ENCODE data around the gene DGCR6.
"Not testable (repeated sequence)": the region's sequence is repeated elsewhere in the genome, so short reads cannot be mapped to it uniquely, and the experiment has no call there.

DGCR6 gene

DNA sequence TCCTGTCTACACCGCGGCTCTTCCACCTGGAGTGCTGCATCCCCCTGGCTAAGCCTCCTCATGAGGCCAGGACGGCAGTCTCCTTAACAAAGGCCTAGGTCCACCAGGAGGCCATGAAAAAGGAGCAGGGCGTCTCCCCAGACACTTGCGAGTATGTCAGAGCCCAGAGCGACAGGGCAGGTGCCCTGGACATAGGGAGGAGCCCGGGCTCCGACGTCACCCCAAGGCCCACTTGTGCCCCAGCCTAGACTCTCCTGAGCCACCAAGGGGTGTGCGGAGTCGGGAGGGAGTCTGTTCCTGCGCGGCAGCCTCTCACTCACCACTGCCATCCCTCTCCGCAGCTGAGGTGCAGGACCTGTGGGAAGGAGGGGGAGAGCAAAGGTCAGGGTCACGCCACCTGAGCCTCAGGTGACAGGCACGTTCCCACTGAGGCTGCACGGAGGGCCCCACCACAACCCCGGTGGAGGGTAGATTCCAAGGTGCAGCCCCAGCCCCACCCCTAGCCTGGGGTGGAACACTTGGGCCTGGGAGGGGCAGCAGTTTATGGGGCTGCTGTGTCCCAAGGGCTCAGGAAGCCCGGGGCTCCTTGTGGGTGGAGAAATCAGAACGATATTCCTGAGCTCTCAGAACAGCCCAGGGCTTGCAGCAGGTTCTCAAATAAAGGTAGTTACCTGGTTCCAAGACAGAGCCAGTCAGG, 19.4 kb downstream of the DGCR6 start:
- no peak for TF ChIP-seq ZNF274 (IDR thresholded peaks at IDR 0.05; ENCODE audit: low read depth, low read length)
- H3K4me3 ChIP-seq (ENCODE audit: low read length), result no peak overlapping the region

GRCh38 chr22:18927020-18927419, 20.9 kb downstream of the DGCR6 start:
- no peak overlapping the region for H3K4me3 ChIP-seq (ENCODE audit: low read length)
- no peak for TF ChIP-seq ZNF274 (IDR thresholded peaks at IDR 0.05; ENCODE audit: low read depth, low read length)

DNA sequence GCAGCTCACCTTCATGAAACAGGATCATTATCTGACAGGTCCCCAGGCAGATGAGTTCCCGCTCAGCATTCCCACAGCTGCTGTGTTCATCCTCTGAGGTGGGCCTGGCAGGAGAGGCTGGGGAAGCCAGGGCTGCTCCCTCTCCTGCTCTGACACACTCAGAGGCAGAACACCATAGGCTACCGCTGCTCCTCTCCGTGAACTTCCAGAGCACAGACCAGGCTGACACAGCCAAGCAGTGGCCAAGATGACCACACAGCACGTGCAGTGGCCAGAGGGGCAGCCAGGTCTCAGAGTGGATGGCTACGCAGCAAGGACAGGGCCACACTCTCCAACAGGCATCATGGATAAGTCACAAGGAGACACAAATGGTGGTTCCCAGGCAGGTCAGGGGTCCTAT, 21.5 kb downstream of the DGCR6 start:
- no peak for TF ChIP-seq ZNF274 (IDR thresholded peaks at IDR 0.05; ENCODE audit: low read depth, low read length)
- H3K4me3 ChIP-seq (ENCODE audit: low read length), result no peak overlapping the region

DNA sequence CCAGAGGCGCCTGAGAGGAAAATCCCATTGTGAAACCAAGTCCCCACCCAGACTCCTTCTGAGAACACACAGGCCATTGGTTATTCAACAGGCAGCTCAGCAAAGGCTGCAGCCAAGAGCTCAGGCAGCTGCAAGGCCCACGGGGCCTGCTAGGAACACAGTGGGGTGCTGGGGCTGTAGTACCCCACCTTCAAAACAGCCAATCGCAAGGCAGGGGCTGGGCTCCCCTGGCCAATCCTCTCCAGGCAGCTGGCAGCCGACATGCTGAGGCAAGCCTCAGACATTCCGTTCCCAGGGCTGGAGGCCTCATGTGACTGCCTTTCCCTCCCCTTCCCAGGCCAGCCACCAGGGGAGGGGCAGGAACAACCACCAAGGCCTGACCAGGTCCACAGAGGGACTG, 23.3 kb downstream of the DGCR6 start:
- H3K4me3 ChIP-seq (ENCODE audit: low read length), result no peak overlapping the region
- no peak for TF ChIP-seq ZNF274 (IDR thresholded peaks at IDR 0.05; ENCODE audit: low read depth, low read length)

DNA sequence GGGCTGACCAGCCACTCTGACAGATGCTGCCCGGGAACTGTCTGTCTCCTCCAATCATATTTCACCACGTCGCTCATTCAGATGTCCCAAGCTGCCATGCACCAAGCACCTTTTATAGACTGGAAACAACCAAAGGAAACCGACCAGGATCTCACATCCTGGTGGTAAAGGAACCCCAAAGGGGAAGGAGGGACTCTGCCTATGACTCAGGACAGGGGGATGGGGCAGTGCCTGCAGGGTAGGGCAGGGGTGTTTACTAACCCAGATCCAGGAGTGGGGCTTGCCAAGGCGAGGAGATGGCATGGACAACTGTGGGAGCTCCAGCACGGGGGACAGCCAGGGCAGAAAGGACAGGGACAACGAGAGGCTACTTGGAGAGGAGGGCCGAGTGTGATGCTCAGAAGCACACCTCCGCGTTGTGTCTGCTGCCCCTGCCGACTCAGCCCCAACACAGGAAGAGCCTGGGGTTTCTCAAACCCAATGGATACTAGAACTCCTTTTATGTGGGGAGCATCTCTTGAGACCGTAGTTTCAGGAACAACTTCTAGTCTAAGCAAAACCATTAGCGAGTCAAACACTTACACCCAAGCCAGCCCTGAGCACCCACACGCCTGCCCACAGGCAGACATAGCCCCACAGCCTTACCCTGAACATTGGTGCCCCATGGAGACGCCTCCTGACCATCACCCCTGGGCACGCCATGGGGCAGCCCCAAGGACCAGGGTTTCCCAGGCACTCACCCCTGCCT, 26.0 kb downstream of the DGCR6 start:
- no peak for TF ChIP-seq ZNF274 (IDR thresholded peaks at IDR 0.05; ENCODE audit: low read depth, low read length)
- H3K4me3 ChIP-seq (ENCODE audit: low read length), result no peak overlapping the region

DNA sequence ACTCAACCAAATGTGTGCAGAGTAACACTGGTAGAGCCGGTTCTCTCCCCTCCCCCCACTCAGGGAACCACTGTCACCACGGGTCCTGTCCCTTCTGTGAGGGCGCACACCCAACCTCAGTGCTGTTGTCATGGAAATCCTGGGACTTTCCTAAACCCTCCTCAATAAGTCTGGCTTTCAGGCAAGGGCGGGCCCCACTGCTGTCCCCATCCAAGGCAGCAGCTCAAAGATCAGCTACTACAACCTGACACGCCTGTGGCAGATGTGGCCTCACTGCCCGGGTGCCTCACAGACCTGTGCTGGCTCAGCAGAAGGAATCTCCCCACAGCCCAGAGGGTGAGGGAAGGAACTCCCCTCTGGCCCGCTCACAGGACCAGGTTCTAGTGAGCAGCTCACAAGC, 27.8 kb downstream of the DGCR6 start:
- TF ChIP-seq ZNF274 (IDR thresholded peaks at IDR 0.05; ENCODE audit: low read depth, low read length), result no peak
- H3K4me3 ChIP-seq (ENCODE audit: low read length), result no peak overlapping the region

- H3K4me3 ChIP-seq (ENCODE audit: low read length), result not testable (repeated sequence)
Measured at GRCh38 chr22:18934688-18935087, 28.6 kb downstream of the DGCR6 start.

DNA sequence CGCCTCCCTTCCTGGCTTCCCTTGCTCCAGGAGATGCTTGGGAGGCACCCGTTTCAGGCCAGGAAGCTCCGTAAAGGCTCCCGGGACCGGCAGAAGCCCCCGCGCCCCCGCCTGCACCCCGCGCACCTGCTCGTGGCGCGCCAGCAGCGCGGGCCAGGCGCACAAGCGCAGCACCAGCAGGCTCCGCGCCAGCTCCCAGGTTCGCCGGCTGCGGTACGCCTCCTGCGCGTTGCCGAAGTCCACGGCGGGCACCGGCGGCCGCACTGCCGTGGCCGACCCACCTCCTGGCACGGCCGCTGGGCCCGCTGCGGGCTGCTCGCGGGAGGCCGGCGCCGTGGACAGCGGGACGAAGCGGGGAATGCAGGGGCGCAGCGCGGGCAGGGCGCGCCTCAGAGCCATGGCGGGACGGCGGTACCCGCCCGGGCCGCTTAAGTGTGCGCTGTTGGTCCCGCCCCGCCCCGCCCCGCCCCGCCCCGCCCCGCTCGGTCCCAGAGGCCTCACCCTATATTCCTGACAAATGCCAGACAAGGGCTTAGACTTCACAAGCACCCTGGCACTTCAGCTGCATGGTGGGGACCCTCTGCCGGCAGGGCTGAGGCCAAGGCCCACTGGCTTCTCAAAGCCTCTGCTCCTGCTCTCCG, 29.9 kb downstream of the DGCR6 start, which contains the start of gene PRODH:
TSS of gene PRODH (minus strand) at position 405 of the 641 bp plus-strand sequence. CDS start at position 399, 6 bp downstream.
- TF ChIP-seq ZNF274 (IDR thresholded peaks at IDR 0.05; ENCODE audit: low read depth, low read length), result no peak
- no peak within 1 kb of the TSS for H3K4me3 ChIP-seq (ENCODE audit: low read length)

DNA sequence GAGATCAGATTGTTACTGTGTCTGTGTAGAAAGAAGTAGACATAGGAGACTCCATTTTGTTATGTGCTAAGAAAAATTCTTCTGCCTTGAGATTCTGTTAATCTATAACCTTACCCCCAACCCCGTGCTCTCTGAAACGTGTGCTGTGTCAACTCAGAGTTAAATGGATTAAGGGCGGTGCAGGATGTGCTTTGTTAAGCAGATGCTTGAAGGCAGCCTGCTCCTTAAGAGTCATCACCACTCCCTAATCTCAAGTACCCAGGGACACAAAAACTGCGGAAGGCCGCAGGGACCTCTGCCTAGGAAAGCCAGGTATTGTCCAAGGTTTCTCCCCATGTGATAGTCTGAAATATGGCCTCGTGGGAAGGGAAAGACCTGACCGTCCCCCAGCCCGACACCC, 32.6 kb downstream of the DGCR6 start:
- H3K4me3 ChIP-seq (ENCODE audit: low read length), result not testable (repeated sequence)

DNA sequence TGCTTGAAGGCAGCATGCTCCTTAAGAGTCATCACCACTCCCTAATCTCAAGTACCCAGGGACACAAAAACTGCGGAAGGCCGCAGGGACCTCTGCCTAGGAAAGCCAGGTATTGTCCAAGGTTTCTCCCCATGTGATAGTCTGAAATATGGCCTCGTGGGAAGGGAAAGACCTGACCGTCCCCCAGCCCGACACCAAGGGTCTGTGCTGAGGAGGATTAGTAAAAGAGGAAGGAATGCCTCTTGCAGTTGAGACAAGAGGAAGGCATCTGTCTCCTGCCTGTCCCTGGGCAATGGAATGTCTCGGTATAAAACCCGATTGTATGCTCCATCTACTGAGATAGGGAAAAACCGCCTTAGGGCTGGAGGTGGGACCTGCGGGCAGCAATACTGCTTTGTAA, 41.0 kb downstream of the DGCR6 start:
- H3K4me3 ChIP-seq (ENCODE audit: low read length), result not testable (repeated sequence)

GRCh38 chr22:18947905-18948304, 41.8 kb downstream of the DGCR6 start:
- no peak overlapping the region for H3K4me3 ChIP-seq (ENCODE audit: low read length)
- no peak for TF ChIP-seq ZNF274 (IDR thresholded peaks at IDR 0.05; ENCODE audit: low read depth, low read length)

DNA sequence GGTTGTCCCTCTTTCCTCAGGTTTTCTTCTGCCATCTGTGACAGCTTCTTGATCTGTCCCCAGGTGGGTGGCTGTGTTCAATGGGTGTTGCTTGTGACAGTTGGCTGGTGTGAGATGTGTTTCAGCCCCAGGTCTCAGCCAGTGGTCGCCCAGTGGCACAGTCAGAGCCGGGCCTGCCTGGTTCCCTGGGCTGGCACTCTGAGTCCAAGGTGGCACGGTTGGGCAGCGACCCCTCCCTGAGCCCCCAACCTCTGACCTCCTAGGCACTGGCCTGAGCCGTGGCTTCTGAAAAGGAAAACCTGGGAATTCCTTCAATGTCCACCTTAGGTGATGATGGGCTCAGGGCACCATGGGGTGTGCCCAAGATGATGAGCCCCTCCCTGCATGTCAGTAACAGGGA, 44.0 kb downstream of the DGCR6 start:
- no peak for TF ChIP-seq ZNF274 (IDR thresholded peaks at IDR 0.05; ENCODE audit: low read depth, low read length)
- H3K4me3 ChIP-seq (ENCODE audit: low read length), result no peak overlapping the region

DNA sequence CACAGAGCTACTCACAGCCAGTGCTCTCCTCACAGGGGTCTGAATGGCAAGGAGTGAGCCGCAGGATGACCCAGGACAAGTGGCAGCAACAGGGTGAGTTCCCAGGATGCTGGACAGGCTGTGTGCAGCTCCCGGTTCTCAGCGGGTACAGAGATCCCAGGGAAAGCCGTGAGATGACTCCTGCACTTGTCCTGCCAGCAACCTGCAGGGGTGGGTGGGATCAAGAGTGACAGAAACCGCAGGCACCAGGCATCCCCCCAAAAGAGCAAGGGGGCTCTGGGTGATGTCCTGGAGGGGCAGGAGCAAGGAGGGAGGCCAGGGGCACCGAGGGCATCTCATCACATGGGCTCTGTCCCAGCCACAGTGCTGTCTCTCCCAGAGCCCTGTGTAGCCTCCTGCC, 45.9 kb downstream of the DGCR6 start:
- no peak overlapping the region for H3K4me3 ChIP-seq (ENCODE audit: low read length)

GRCh38 chr22:18953128-18953527, 47.0 kb downstream of the DGCR6 start:
- not testable (repeated sequence) for H3K4me3 ChIP-seq (ENCODE audit: low read length)

More for the DNA sequence above, 45.9 kb downstream of the DGCR6 start:
- no peak for TF ChIP-seq ZNF274 (IDR thresholded peaks at IDR 0.05; ENCODE audit: low read depth, low read length)

- not testable (repeated sequence) for H3K4me3 ChIP-seq (ENCODE audit: low read length)
Measured at GRCh38 chr22:18954303-18954989, 48.3 kb downstream of the DGCR6 start.
